Stimulated activated CD4-positive, alpha-beta T cell treated with anti-CD3 and anti-CD28 coated beads, Interleukin-15, amount 100 ng/mL, for 1 hour (primary cell): Measurements from ENCODE around the gene STK16.

Experiments used
- DNase-seq, 2 donors: peaks; one replicate each; pipeline ENCODE4 v3.0.0-alpha.2; 2020; ENCODE audit warnings: low read depth in 1 of 2, low spot score in 1 of 2

The STK16 gene

DNA sequence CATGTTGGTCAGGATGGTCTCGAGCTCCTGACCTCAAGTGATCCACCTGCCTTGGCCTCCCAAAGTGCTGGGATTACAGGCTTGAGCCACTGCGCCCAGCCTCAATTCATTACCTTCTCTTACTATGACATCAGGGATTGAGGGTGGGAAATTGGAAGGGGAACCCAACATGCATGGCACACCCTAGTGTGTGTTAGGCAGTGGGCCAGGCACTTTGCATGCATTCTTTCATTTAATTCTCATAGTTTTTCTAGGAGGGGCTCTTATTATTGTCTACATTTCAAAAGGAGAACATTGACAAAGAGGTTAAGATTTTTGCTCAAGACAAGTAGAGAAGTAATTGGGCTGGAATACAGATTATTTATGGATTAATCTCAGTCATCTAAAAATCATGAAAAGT lies 23.0 kb downstream of the STK16 start:
- no peak for DNase-seq

DNA sequence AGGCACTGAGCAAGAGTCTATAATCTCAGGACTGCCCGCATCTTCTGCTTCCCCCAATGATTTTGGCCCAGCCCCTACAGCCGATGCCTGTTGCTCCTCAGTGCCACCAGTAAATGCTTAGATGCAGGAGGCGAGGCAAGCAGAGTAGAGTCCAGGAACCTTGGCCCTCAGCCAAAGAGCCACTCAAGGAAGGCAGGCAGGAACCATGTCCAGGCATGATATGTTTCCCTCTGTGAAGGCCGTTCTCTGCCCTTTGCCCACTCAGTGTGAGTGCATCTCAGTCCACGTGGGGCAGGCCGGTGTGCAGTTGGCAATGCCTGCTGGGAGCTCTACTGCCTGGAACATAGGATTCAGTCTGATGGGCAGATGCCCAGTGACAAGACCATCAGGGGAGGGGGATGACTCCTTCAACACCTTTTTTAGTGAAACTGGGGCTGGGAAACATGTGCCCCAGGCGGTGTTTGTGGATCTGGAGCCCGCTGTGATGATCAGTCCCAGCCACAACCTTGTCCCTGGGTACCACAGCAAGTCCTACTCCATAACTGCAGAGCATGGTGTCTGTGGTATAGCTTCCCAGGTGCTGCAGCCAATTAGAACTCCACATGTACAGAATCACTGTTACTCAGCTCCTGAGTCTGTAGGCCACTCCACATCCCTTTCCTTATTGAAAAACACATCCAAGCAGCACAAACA lies 24.2 kb downstream of the STK16 start:
- DNase-seq: no peak

DNA sequence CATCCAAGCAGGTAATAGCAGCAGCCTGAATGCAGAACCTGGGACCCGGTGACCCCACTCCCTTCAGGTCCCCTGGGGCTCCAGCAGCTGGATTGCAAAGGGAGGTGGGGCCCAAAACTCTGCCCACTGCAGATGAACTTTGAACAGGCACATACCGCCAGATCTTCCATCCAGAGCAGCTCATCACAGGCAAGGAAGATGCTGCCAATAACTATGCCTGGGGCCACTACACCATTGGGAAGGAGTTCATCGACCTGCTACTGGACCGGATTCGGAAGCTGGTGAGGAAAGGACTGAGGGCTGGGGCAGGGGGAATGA lies 24.7 kb downstream of the STK16 start:
- DNase-seq: no peak

- no peak for DNase-seq
Observed at GRCh38 chr2:219271021-219271420, 25.7 kb downstream of the STK16 start.

DNA sequence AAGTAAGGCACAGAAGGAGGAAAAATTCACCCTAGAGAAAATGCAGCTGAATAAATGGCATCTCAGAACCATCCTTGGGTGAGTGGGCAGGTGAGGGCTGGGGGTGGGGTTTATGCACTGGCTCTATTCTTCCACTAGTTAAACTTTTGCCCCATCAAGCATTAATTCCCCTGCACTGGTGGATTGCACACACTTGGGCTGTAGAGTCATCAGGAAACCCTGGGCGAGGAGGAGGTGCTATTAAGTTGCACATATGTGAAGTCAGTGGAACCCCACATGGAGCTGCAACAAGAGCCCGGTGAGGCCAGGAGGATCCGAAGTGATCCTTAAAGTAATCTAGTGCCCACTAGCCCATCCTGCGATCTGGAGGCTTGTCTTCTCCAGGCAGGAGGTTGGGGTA lies 27.1 kb downstream of the STK16 start:
- DNase-seq: no peak

DNA sequence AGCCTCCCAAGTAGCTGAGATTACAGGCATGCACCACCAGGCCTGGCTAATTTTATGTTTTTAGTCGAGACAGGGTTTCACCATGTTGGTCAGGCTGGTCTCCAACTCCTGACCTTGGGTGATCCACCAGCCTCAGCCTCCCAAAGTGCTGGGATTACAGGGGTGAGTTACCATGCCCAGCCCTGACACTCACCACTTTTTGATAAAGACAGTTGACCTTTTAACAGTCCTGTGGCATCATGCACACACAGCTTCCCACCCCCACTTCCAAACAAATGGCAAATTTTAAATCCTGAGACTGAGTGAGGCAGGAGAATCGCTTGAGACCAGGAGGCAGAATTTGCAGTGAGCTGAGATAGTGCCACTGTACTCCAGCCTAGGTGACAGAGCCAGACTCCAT lies 27.7 kb downstream of the STK16 start:
- DNase-seq: no peak

DNA sequence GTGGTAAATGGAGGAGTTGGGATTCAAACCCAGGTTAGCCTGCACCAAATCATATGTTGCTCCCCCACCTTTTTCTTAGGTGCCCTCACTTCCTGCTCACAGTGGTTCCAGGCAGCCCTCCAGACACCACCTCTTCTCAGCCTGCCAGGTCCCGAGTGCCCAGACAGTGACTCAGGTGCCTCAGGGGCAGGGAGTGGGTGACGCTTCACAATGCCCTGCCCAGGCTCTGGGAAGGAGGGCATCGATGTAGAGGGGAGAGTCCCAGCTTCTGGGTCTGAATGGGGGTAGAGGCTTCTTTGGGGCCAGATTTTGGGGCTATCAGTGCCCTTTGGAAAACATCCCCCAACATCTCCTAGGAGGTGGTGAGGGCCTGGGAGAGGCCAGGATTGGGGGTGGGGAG lies 28.7 kb downstream of the STK16 start:
- DNase-seq: no peak

- DNase-seq: no peak
Observed at GRCh38 chr2:219274361-219274921, 29.2 kb downstream of the STK16 start.

DNA sequence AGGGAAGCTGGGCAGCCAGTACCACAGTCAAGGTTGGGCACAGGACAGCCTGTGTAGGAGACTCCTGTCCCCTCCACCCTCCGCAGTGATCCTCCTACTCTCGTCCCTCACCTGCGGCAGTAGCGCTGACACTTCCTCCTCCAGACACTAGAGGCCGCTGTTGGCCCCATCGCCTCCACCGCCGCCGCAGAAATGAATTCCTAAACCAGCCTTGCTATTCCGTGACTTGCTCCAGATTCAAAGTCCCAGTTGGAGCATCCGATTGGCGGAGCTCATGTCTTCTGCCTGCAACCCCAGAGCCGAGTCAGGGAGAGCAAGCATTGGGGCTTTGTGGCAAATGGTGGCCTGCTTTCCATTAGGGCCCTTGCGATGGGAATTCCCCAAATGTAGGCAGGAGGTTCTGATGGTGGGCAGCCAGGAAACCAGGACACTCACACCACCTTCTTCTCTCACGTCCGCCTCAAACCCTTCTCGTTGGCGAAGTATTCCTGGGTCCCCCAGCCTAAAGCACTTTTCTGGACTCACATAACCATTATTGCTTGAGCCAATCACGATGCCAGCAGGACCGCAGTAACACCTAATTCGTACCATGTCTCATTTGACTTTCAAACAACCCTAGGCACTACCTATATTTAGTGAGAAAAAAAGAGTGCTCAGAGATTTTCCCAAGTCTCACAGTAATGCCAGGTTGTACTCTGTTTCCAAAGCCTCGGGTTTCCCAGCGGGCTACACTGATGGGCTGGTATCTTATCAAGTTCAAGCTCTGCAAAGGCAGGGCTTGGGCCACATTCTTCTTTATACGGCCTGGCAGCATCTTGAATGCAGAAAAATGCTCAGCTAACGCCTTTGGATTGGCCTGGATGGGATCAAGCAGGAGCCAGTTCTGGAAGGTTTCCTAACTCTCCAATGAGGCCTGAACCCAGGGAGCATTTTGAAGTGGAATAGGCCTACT lies 32.7 kb downstream of the STK16 start:
- peak; percentile 52 to 61 for DNase-seq

DNA sequence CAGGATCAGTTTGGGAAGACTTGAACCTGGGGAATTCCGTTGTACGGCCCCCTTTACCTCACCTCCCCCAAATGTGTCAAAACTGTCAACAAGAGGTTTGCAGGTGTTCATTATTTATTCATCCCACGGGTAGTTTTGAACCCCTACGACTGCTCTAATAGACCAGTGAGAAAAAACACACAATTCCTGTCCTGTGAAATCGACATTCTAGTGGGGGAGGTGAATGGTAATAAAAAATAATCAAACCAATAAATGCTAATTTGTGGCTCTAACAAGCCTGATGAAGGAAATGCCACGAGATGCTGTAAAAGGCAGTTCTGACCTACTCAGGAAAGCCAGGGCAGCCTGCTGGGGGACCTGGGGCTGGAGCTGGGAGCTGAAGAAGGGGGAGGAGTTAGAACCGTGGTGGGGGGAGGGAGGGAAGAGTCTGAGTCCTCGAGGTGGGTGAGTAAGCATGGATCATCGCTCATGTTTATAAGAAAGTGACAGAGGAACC lies 33.4 kb downstream of the STK16 start:
- DNase-seq: no peak

GRCh38 chr2:219279151-219279915 lies 34.1 kb downstream of the STK16 start, which contains the start of gene DNAJB2:
Gene DNAJB2 (plus strand): TSS chr2:219279366. CDS start chr2:219279834, 468 bp downstream.
- DNase-seq: peak; percentile 97

GRCh38 chr2:219279916-219280516 lies 34.7 kb downstream of the STK16 start:
- DNase-seq: no peak

- DNase-seq: no peak
Observed at GRCh38 chr2:219280651-219281050, 35.4 kb downstream of the STK16 start.

DNA sequence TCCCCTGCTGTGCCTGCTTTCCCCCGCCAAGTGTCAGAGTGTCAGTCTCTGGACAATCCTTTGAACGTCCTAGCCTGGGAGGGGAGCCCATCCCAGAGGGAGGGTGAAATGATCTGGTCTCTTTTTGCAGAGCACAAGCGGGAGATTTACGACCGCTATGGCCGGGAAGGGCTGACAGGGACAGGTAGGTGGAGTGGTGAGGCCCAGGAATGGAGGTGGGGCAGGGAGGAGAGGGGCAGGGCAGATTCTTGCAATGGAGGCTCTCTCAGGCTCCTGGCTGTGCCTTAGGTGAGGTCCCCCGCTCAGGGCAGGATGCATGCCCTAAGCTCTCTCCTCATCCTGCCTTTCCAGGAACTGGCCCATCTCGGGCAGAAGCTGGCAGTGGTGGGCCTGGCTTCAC lies 36.3 kb downstream of the STK16 start:
- DNase-seq: no peak

DNA sequence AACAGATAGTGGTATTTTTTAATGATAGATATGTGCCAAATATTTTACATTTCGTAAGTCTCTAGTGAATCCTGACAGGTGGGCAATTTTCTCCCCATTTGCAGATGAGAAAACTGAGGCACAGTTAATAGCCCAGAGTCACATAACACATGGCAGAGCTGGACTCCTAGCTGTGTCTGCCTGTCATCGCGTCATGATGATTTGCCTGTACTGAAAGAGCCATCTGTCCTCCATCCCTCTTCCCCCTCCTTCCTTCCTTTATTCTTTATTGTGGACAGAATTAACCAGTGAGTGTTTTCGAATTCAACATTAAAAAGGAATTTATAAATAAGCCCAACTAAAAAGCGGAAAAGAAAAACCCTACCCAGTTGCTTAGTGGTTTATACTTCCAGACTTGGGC lies 37.1 kb downstream of the STK16 start:
- no peak for DNase-seq

DNA sequence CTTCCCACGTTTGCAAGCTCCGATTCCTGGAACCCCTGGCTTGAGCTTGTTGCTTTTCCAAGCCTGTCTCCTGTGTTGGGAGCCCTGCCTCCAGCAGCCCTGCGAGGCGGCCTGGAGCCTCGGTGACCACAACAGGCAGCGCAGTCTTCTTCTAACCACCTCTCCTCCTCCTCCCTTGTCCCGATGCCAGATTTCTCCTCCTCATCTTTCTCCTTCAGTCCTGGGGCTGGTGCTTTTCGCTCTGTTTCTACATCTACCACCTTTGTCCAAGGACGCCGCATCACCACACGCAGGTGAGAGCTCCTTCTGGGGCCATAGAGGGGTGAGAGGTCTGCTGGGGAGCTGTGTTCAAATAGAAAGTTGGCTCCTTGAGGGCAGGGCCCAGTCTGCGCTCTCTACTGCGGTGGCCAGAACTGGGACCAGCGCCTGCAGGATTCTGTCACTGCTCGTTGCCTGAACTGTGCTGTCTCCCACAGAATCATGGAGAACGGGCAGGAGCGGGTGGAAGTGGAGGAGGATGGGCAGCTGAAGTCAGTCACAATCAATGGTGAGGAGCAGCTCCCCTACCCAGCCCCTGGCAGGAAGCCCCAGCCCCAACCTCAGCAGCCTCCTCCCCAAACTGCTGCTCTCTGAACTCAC lies 37.8 kb downstream of the STK16 start:
- no peak for DNase-seq

DNA sequence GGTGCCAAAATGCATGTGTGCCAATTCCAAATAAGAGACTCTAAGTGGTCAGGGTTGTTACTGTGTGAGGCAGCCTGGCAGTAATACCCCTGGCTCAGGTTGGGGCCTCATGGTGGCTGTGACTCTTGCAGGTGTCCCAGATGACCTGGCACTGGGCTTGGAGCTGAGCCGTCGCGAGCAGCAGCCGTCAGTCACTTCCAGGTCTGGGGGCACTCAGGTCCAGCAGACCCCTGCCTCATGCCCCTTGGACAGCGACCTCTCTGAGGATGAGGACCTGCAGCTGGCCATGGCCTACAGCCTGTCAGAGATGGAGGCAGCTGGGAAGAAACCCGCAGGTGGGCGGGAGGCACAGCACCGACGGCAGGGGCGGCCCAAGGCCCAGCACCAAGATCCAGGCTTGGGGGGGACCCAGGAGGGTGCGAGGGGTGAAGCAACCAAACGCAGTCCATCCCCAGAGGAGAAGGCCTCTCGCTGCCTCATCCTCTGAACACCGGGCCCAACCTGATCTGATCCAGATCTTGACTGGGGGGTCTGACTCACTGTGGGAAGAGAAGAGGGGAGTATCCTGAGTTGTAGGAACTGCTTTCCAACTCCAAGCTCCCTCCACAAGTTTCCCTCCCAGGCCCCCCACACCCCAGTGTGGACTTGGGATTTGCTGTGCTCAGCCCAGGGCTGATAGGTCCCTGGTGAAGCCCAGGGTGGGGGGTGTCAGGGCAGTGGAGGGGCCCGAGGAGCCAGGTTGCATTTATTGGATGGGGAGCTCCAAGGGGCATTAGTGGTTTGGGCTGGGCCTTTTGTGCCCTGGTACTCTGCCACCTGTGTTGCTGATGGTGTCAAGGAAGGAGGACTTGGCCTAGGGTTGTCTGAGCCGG lies 39.5 kb downstream of the STK16 start:
- no peak for DNase-seq

DNA sequence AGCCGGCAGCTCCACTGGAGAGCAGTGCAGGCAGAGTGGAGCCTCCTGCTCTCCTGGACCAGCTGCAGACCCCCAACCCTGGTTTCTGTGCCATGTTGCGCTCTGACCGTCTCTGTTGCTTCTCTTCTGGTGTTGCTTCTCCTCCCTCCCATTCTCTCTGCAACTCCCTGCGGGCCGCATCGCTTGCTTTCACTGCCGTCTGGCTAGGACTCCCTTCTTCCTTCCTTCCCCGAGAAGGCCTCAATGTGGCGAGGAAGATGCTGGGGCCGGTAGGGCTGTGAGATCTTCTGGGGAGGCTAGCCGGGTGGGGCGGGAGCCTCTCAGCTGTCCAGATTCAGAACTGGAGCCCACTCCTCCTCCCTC lies 40.1 kb downstream of the STK16 start:
- no peak for DNase-seq

DNA sequence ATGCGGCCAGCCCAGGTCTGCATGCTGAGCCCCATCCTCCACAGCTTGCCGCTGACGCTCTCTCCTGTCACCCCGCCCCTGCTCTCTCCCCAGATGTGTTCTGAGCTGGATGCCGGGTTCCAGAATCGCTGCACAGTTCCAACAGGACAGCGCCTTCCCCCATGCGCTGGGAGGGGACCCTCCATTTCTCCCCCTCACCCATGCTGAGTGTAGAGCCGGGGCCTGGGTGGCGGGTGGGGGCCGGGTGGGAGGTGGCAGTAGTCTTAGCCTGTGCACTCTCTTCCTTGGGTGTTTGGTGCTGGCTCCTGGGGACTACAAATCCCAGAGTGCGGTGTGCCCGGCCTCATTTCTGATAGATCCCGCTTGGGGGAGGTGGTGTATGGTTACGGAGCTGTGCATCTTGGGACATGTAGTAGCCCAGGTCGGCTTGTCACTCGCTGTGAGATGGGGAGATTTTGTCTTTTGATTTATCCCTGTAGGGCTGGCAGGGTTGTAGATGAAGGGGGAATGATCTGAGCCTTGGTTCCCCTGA lies 40.7 kb downstream of the STK16 start:
- no peak for DNase-seq
